NCI-H2196 treated with DMSO at 0.1 percent for 48 hours (cell line): ENCODE results near the gene UBE2QL1.

Source experiments
- DNase-seq: peaks from one replicate; lab custom pipeline; 2025; ENCODE audit not compliant: unreplicated experiment; lab: John Stamatoyannopoulos, UW

The UBE2QL1 gene

GRCh38 chr5:6454628-6455053 lies 6.0 kb downstream of the UBE2QL1 start:
- DNase-seq: no peak

GRCh38 chr5:6455571-6456200 lies 7.0 kb downstream of the UBE2QL1 start:
- no peak for DNase-seq

- DNase-seq: no peak
Observed at GRCh38 chr5:6456766-6457370, 8.2 kb downstream of the UBE2QL1 start.

GRCh38 chr5:6457592-6457991 lies 8.9 kb downstream of the UBE2QL1 start:
- no peak for DNase-seq

GRCh38 chr5:6458833-6459232 lies 10.2 kb downstream of the UBE2QL1 start:
- no peak for DNase-seq

GRCh38 chr5:6459896-6460295 lies 11.2 kb downstream of the UBE2QL1 start:
- no peak for DNase-seq

- no peak for DNase-seq
Observed at GRCh38 chr5:6461006-6461405, 12.3 kb downstream of the UBE2QL1 start.

- no peak for DNase-seq
Observed at GRCh38 chr5:6461793-6462650, 13.4 kb downstream of the UBE2QL1 start.

- DNase-seq: no peak
Observed at GRCh38 chr5:6462671-6463070, 14.0 kb downstream of the UBE2QL1 start.

GRCh38 chr5:6464441-6464840 lies 15.8 kb downstream of the UBE2QL1 start:
- no peak for DNase-seq

- DNase-seq: no peak
Observed at GRCh38 chr5:6465831-6466790, 17.5 kb downstream of the UBE2QL1 start.

GRCh38 chr5:6466975-6467567 lies 18.4 kb downstream of the UBE2QL1 start:
- no peak for DNase-seq

- DNase-seq: no peak
Observed at GRCh38 chr5:6467591-6467990, 18.9 kb downstream of the UBE2QL1 start.

- DNase-seq: no peak
Observed at GRCh38 chr5:6468104-6468503, 19.4 kb downstream of the UBE2QL1 start.

- no peak for DNase-seq
Observed at GRCh38 chr5:6468870-6469269, 20.2 kb downstream of the UBE2QL1 start.

GRCh38 chr5:6469836-6470235 lies 21.2 kb downstream of the UBE2QL1 start:
- DNase-seq: no peak

- no peak for DNase-seq
Observed at GRCh38 chr5:6470672-6471071, 22.0 kb downstream of the UBE2QL1 start.

- DNase-seq: no peak
Observed at GRCh38 chr5:6471252-6471651, 22.6 kb downstream of the UBE2QL1 start.

- no peak for DNase-seq
Observed at GRCh38 chr5:6472792-6473191, 24.1 kb downstream of the UBE2QL1 start.

GRCh38 chr5:6473284-6473683 lies 24.6 kb downstream of the UBE2QL1 start:
- DNase-seq: no peak
